Neural progenitor cell (in vitro differentiated cells): Measurements from ENCODE around the gene FNIP2. TPM values are rescaled to one million over a fixed set of nuclear protein-coding genes. Genes with fewer than 3 reads are reported as not detected.

Source experiments
- DNase-seq: peaks from one replicate; pipeline ENCODE4 v3.0.0-alpha.2; 2016; ENCODE audit warnings: low spot score
- H2AFZ ChIP-seq: fragments of 200-600 bp; sonication (generic); replicated peaks from 2 replicates; pipeline ENCODE4 v1.6.1; 2016; ENCODE audit warnings: antibody characterized with exemption
- H3F3A ChIP-seq: fragments of 200-600 bp; sonication (generic); 2 replicates; pipeline ENCODE4 v1.6.1; 2016; ENCODE audit warnings: antibody characterized with exemption, low read depth
- H3K27ac ChIP-seq: fragments of 200-600 bp; sonication (generic); 2 replicates; pipeline ENCODE4 v1.5.1; 2016; ENCODE audit warnings: mild to moderate bottlenecking
- H3K27me3 ChIP-seq: fragments of 200-600 bp; sonication (generic); 2 replicates; pipeline ENCODE4 v1.6.1; 2016; ENCODE audit warnings: mild to moderate bottlenecking, moderate library complexity
- H3K36me3 ChIP-seq: fragments of 200-600 bp; sonication (generic); 2 replicates; pipeline ENCODE4 v1.5.1; 2016
- H3K4me1 ChIP-seq: fragments of 200-600 bp; sonication (generic); 2 replicates; pipeline ENCODE4 v1.6.1; 2016; ENCODE audit warnings: mixed run types
- H3K4me2 ChIP-seq: fragments of 200-600 bp; sonication (generic); 2 replicates; pipeline ENCODE4 v1.6.1; 2016
- H3K4me3 ChIP-seq: fragments of 200-600 bp; sonication (generic); 2 replicates; pipeline ENCODE4 v1.5.1; 2016
- H3K79me2 ChIP-seq: fragments of 200-600 bp; sonication (generic); 2 replicates; pipeline ENCODE4 v1.6.1; 2016; ENCODE audit warnings: low read depth
- H3K9ac ChIP-seq: fragments of 200-600 bp; sonication (generic); 2 replicates; pipeline ENCODE4 v1.6.1; 2016
- H3K9me3 ChIP-seq: fragments of 200-600 bp; sonication (generic); 2 replicates; pipeline ENCODE4 v1.5.1; 2016; ENCODE audit warnings: low read depth
- H4K20me1 ChIP-seq: fragments of 200-600 bp; sonication (generic); 2 replicates; pipeline ENCODE4 v1.6.1; 2016; ENCODE audit warnings: low read depth
- H3K27ac Mint-ChIP-seq: 3 replicates; pipeline ENCODE4 v1.8.0; 2021; ENCODE audit warnings: mixed read lengths
- H3K27me3 Mint-ChIP-seq: 2 replicates; pipeline ENCODE4 v1.8.0; 2022; ENCODE audit warnings: low read depth, mild to moderate bottlenecking, inconsistent platforms, moderate library complexity, mixed read lengths; ENCODE audit not compliant: insufficient read depth
- H3K36me3 Mint-ChIP-seq: 3 replicates; pipeline ENCODE4 v1.8.0; 2021; ENCODE audit warnings: mixed read lengths
- H3K4me1 Mint-ChIP-seq: 3 replicates; pipeline ENCODE4 v1.8.0; 2021; ENCODE audit warnings: mixed read lengths
- H3K4me3 Mint-ChIP-seq: 3 replicates; pipeline ENCODE4 v1.8.0; 2021; ENCODE audit warnings: mild to moderate bottlenecking, moderate library complexity, mixed read lengths
- H3K9me3 Mint-ChIP-seq: 3 replicates; pipeline ENCODE4 v1.8.0; 2020; ENCODE audit warnings: mixed read lengths
- EZH2 ChIP-seq: fragments of 200-600 bp; sonication (generic); IDR thresholded peaks from 2 replicates; pipeline ENCODE4 v1.6.1; 2017; ENCODE audit warnings: antibody characterized with exemption, mild to moderate bottlenecking, moderate library complexity
- EZH2phosphoT487 ChIP-seq: fragments of 200-600 bp; sonication (generic); IDR thresholded peaks from 2 replicates; pipeline ENCODE4 v1.6.1; 2017; ENCODE audit warnings: antibody characterized with exemption
- total RNA-seq: library from RNA; depleted of rRNA; stranded (reverse); fragments of >200 nt; gene quantifications from 2 replicates; pipeline ENCODE4 v1.2.3, GENCODE V29; 2015; ENCODE audit warnings: low replicate concordance
- TF ChIP-seq, protein P1 (sequence below): fragments of 200-600 bp; sonication (generic); IDR thresholded peaks from 2 replicates; pipeline ENCODE4 v1.5.1; 2017; ENCODE audit warnings: antibody characterized with exemption, mild to moderate bottlenecking

Gene FNIP2
- total RNA-seq, 1 donor from 2014 or later: 10.5 TPM

DNA sequence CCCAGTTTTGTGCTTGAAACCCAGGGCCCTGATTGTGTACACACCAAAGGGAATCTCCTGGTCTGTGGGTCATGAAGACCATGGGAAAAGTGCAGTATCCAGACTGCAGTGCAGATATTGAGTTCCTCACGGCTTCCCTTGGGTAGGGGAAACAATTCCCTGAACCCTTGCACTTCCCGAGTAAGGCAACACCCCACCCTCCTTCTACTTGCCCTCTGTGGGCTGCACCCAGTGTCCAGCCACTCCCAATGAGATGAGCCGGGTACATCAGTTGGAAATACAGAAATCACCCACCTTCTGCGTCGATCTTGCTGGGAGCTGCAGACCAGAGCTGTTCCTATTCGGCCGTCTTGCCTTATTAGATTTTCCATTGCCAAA is 134.2 kb downstream of the FNIP2 start:
- H3K9ac ChIP-seq: no peak overlapping the region
- H3K27ac ChIP-seq: no peak overlapping the region
- DNase-seq: no peak
- H4K20me1 ChIP-seq: no peaks in the 10 kb centered on the region
- H3K79me2 ChIP-seq: no peaks in the 10 kb centered on the region
- no peak overlapping the region for H3K4me3 ChIP-seq
- no peak for TF ChIP-seq EZH2
- TF ChIP-seq, protein P1, sequence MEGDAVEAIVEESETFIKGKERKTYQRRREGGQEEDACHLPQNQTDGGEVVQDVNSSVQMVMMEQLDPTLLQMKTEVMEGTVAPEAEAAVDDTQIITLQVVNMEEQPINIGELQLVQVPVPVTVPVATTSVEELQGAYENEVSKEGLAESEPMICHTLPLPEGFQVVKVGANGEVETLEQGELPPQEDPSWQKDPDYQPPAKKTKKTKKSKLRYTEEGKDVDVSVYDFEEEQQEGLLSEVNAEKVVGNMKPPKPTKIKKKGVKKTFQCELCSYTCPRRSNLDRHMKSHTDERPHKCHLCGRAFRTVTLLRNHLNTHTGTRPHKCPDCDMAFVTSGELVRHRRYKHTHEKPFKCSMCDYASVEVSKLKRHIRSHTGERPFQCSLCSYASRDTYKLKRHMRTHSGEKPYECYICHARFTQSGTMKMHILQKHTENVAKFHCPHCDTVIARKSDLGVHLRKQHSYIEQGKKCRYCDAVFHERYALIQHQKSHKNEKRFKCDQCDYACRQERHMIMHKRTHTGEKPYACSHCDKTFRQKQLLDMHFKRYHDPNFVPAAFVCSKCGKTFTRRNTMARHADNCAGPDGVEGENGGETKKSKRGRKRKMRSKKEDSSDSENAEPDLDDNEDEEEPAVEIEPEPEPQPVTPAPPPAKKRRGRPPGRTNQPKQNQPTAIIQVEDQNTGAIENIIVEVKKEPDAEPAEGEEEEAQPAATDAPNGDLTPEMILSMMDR: no peak
- peaks cover 6% of the 10 kb centered on the region for H3F3A ChIP-seq
- Mint-ChIP-seq H3K4me3 (no peak overlapping the region), H3K27me3 (no peaks in the 10 kb centered on the region), H3K9me3 (peaks cover 24% of the 10 kb centered on the region), H3K36me3 (peaks cover 36% of the 10 kb centered on the region), H3K27ac (peak overlapping the region; percentile 53), H3K4me1 (peaks cover 16% of the 10 kb centered on the region)
- peaks cover 17% of the 10 kb centered on the region for H3K4me1 ChIP-seq
- no peaks in the 10 kb centered on the region for H3K9me3 ChIP-seq
- no peak overlapping the region for H3K4me2 ChIP-seq
- no peaks in the 10 kb centered on the region for H3K27me3 ChIP-seq
- no peak overlapping the region for H2AFZ ChIP-seq
- no peaks in the 10 kb centered on the region for H3K36me3 ChIP-seq

- H3K27me3 ChIP-seq: no peaks in the 10 kb centered on the region
- H3K79me2 ChIP-seq: no peaks in the 10 kb centered on the region
- no peak for DNase-seq
- H3K4me2 ChIP-seq: no peak overlapping the region
- Mint-ChIP-seq H3K4me3 (no peak overlapping the region), H3K27me3 (no peaks in the 10 kb centered on the region), H3K4me1 (peaks cover 16% of the 10 kb centered on the region), H3K27ac (no peak overlapping the region), H3K36me3 (peaks cover 31% of the 10 kb centered on the region), H3K9me3 (peaks cover 19% of the 10 kb centered on the region)
- no peaks in the 10 kb centered on the region for H3K9me3 ChIP-seq
- no peak overlapping the region for H3K9ac ChIP-seq
- H4K20me1 ChIP-seq: no peaks in the 10 kb centered on the region
- TF ChIP-seq EZH2phosphoT487: no peak
- TF ChIP-seq, protein P1: no peak
- TF ChIP-seq EZH2: no peak
- H3K4me1 ChIP-seq: peaks cover 17% of the 10 kb centered on the region
- no peak overlapping the region for H2AFZ ChIP-seq
- H3K4me3 ChIP-seq: no peak overlapping the region
- H3F3A ChIP-seq: peaks cover 6% of the 10 kb centered on the region
- H3K36me3 ChIP-seq: no peaks in the 10 kb centered on the region
- H3K27ac ChIP-seq: no peak overlapping the region
These were observed 134.7 kb downstream of the FNIP2 start for GRCh38 chr4:158903472-158904043.

- H3K9ac ChIP-seq: no peak overlapping the region
- no peak overlapping the region for H3K27ac Mint-ChIP-seq
- no peak overlapping the region for H3K4me3 ChIP-seq
- H3K27me3 ChIP-seq: no peaks in the 10 kb centered on the region
- H3F3A ChIP-seq: peaks cover 6% of the 10 kb centered on the region
- H3K79me2 ChIP-seq: no peaks in the 10 kb centered on the region
- DNase-seq: no peak
- no peak overlapping the region for H3K4me2 ChIP-seq
- peaks cover 21% of the 10 kb centered on the region for H3K36me3 Mint-ChIP-seq
- no peaks in the 10 kb centered on the region for H3K36me3 ChIP-seq
- no peak overlapping the region for H2AFZ ChIP-seq
- H3K27me3 Mint-ChIP-seq: no peaks in the 10 kb centered on the region
- H3K4me1 Mint-ChIP-seq: peaks cover 16% of the 10 kb centered on the region
- H3K27ac ChIP-seq: no peak overlapping the region
- H3K4me1 ChIP-seq: peaks cover 17% of the 10 kb centered on the region
- H3K9me3 Mint-ChIP-seq: peaks cover 11% of the 10 kb centered on the region
- H4K20me1 ChIP-seq: no peaks in the 10 kb centered on the region
- no peak overlapping the region for H3K4me3 Mint-ChIP-seq
- H3K9me3 ChIP-seq: no peaks in the 10 kb centered on the region
- TF ChIP-seq, protein P1: no peak
- no peak for TF ChIP-seq EZH2phosphoT487
- no peak for TF ChIP-seq EZH2
These were observed 136.0 kb downstream of the FNIP2 start for GRCh38 chr4:158904815-158905214.
